ENCODE results near the gene FAM20B. TPM values are rescaled to one million over a fixed set of nuclear protein-coding genes. Genes with fewer than 3 reads are reported as not detected.
"Not testable (repeated sequence)": the region's sequence is repeated elsewhere in the genome, so short reads cannot be mapped to it uniquely, and the experiment has no call there.

Gene FAM20B
- total RNA-seq, 2 donors from 2014 or later: 37.2 to 44.9 TPM

GRCh38 chr1:178997428-178997827 is 28.3 kb upstream of the FAM20B start:
- ATAC-seq (ENCODE audit: insufficient number of reproducible peaks, low FRiP score, low read depth): no peak
- TF ChIP-seq CTCF (IDR thresholded peaks at IDR 0.05): no peak

DNA sequence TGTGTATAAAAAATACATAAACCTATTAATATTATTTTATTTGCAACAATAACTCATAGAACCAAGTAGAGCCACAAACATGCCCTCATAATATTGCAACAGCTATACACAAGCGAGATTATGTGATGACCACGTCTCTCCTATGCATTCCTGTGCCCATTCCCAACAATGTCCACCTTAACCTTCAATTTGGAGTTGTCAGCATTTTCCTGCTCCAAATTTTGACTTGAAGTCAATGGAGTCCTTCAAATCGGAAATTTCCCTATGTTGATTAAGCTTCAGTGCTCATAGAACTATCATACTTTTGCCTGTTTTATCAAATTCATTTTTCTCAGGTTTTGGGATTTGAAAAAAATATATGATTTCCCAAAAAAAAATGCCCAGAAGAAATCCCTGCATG is 27.4 kb upstream of the FAM20B start:
- Histone ChIP-seq H3K27ac (no peak overlapping the region), H3K36me3 (no peaks in the 10 kb centered on the region), H3K4me3 (no peak overlapping the region), H3K4me1 (ENCODE audit: control insufficient read depth in 1 of 2, low read depth in 2 of 2) (peaks cover 0 to 11% of the 10 kb centered on the region in 2 donors), H3K27me3 (replicated peaks; ENCODE audit: insufficient read depth) (no peaks in the 10 kb centered on the region), H3K9me3 (peaks cover 5% of the 10 kb centered on the region)
- no peak for DNase-seq (ENCODE audit: low spot score)
- no peak for TF ChIP-seq CTCF (IDR thresholded peaks at IDR 0.05)
- no peak for ATAC-seq (ENCODE audit: insufficient number of reproducible peaks, low FRiP score, low read depth)

More at GRCh38 chr1:178997428-178997827, 28.3 kb upstream of the FAM20B start:
- H3K9me3 ChIP-seq: peaks cover 5% of the 10 kb centered on the region
- no peaks in the 10 kb centered on the region for H3K36me3 ChIP-seq
- no peak overlapping the region for H3K27ac ChIP-seq
- DNase-seq (ENCODE audit: low spot score): no peak
- H3K27me3 ChIP-seq (replicated peaks; ENCODE audit: insufficient read depth): no peaks in the 10 kb centered on the region
- H3K4me3 ChIP-seq: no peak overlapping the region
- H3K4me1 ChIP-seq (ENCODE audit: control insufficient read depth in 1 of 2, low read depth in 2 of 2): peaks cover 0 to 3% of the 10 kb centered on the region in 2 donors

GRCh38 chr1:178999061-178999460 is 26.6 kb upstream of the FAM20B start:
- no peaks in the 10 kb centered on the region for H3K36me3 ChIP-seq
- no peak overlapping the region for H3K4me3 ChIP-seq
- H3K27ac ChIP-seq: no peak overlapping the region
- TF ChIP-seq CTCF (IDR thresholded peaks at IDR 0.05): no peak
- no peaks in the 10 kb centered on the region for H3K27me3 ChIP-seq (replicated peaks; ENCODE audit: insufficient read depth)
- H3K9me3 ChIP-seq: peaks cover 5% of the 10 kb centered on the region
- DNase-seq (ENCODE audit: low spot score) (no peak), ATAC-seq (ENCODE audit: insufficient number of reproducible peaks, low FRiP score, low read depth) (no peak)
- H3K4me1 ChIP-seq (ENCODE audit: control insufficient read depth in 1 of 2, low read depth in 2 of 2): peaks cover 0 to 11% of the 10 kb centered on the region in 2 donors

- no peak for TF ChIP-seq CTCF (IDR thresholded peaks at IDR 0.05)
- Histone ChIP-seq H3K36me3 (no peaks in the 10 kb centered on the region), H3K4me1 (ENCODE audit: control insufficient read depth in 1 of 2, low read depth in 2 of 2) (peaks cover 0 to 11% of the 10 kb centered on the region in 2 donors), H3K9me3 (no peaks in the 10 kb centered on the region), H3K27ac (no peak overlapping the region), H3K27me3 (replicated peaks; ENCODE audit: insufficient read depth) (no peaks in the 10 kb centered on the region), H3K4me3 (no peak overlapping the region)
- DNase-seq (ENCODE audit: low spot score) (no peak), ATAC-seq (ENCODE audit: insufficient number of reproducible peaks, low FRiP score, low read depth) (no peak)
Measured at GRCh38 chr1:179001451-179001850, 24.2 kb upstream of the FAM20B start.

DNA sequence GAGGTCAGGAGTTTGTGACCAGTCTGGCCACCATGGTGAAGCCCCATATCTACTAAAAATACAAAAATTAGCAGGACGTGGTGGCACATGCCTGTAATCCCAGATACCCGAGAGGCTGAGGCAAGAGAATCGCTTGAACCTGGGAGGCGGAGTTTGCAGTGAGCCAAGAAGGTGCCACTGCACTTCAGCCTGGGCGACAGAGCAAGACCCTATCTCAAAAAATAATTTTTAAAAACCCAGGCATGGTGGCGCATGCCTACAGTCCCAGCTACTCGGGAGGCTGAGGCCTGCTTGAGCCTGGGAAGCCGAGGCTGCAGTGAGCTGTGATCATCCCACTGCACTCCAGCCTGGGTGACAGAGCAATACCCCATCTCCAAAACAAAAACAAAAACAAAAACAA is 23.6 kb upstream of the FAM20B start:
- H3K27ac ChIP-seq; ATAC-seq (ENCODE audit: insufficient number of reproducible peaks, low FRiP score, low read depth); H3K9me3 ChIP-seq; H3K27me3 ChIP-seq (replicated peaks; ENCODE audit: insufficient read depth); DNase-seq (ENCODE audit: low spot score); H3K36me3 ChIP-seq; H3K4me3 ChIP-seq: not testable (repeated sequence)
- H3K4me1 ChIP-seq (ENCODE audit: control insufficient read depth in 1 of 2, low read depth in 2 of 2): peaks cover 0 to 11% of the 10 kb centered on the region in 2 donors
